HCT116 (cell line): Measurements from ENCODE around the gene DPYSL4. TPM values are rescaled to one million over a fixed set of nuclear protein-coding genes. Genes with fewer than 3 reads are reported as not detected.

Source experiments
- ATAC-seq: fragments of 200-7000 bp; cut with Tn5 transposase; 2 replicates; pipeline ENCODE4 v1.9.1; 2020; ENCODE audit warnings: mild to moderate bottlenecking, moderate library complexity
- BruUV-seq: library from RNA; stranded (reverse); fragments of 400-500 nt; replicated peaks from 2 replicates; lab custom pipeline; 2021; lab: Mats Ljungman, UMichigan
- CTCF ChIA-PET: fragments of 300-600 bp; sonication (Branson Sonifier 250); formaldehyde crosslinking; loops from one replicate; lab custom pipeline; 2021; ENCODE audit warnings: antibody characterized with exemption; lab: Charles Lee
- POLR2A ChIA-PET: fragments of 300-600, 350-600 bp; sonication (Branson Sonifier 250); formaldehyde crosslinking; loops from one replicate; lab custom pipeline; 2021; ENCODE audit warnings: antibody characterized with exemption; lab: Charles Lee
- RAD21 ChIA-PET, 2 experiments: fragments of 300-600 bp; sonication (Branson Sonifier 250); formaldehyde crosslinking; loops; one replicate each; lab custom pipeline; 2023; ENCODE audit warnings: low total read pairs in 2 of 2; ENCODE audit not compliant: uncharacterized antibody in 2 of 2, unreplicated experiment in 2 of 2, low non-redundant PET in 1 of 2; lab: Charles Lee
- DNase-seq: peaks from one replicate; pipeline ENCODE4 v3.0.0-alpha.2; 2010; ENCODE audit warnings: low read depth, low spot score
- H2AFZ ChIP-seq: fragments of 200-600 bp; shearing (Covaris generic), sonication (generic); 2 replicates; pipeline ENCODE4 v1.6.1; 2017; ENCODE audit warnings: low read depth, mixed run types, mixed read lengths, antibody characterized with exemption, low read length; ENCODE audit not compliant: poor library complexity, severe bottlenecking
- H3K27ac ChIP-seq: 2 replicates; pipeline ENCODE4 v1.5.1; 2012; ENCODE audit warnings: low read depth, low read length
- H3K27me3 ChIP-seq: fragments of 200-600 bp; sonication (generic); 2 replicates; pipeline ENCODE4 v1.6.1; 2016; ENCODE audit warnings: mixed run types, low read length, mixed read lengths; ENCODE audit not compliant: insufficient read depth
- H3K36me3 ChIP-seq, 2 experiments: fragments of 200-500 bp in 1 of 2; fragments of 200-600 bp in 1 of 2; sonication (Bioruptor generic) in 1 of 2; sonication (generic) in 1 of 2; 2 replicates each; pipeline versions ENCODE4 v1.5.1 to v1.6.1; 2014 to 2016; ENCODE audit warnings: low read length in 2 of 2, inconsistent platforms in 1 of 2, mixed read lengths in 1 of 2, mixed run types in 1 of 2; ENCODE audit not compliant: insufficient read depth in 2 of 2, control insufficient read depth in 1 of 2
- H3K4me1 ChIP-seq, 2 experiments: fragments of 200-600 bp in 1 of 2; sonication (generic) in 1 of 2; 2 replicates each; pipeline versions ENCODE4 v1.5.1 to v1.6.1; 2012 to 2017; ENCODE audit warnings: low read length in 2 of 2, inconsistent platforms in 1 of 2, mild to moderate bottlenecking in 1 of 2, mixed read lengths in 1 of 2, mixed run types in 1 of 2, moderate library complexity in 1 of 2; ENCODE audit not compliant: insufficient read depth in 2 of 2, control insufficient read depth in 1 of 2
- H3K4me2 ChIP-seq: fragments of 200-600 bp; sonication (generic); 2 replicates; pipeline ENCODE4 v1.6.1; 2017; ENCODE audit warnings: mixed run types, low read length, mixed read lengths
- H3K4me3 ChIP-seq, 2 experiments: fragments of 200-600 bp in 1 of 2; sonication (generic) in 1 of 2; replicated peaks in 1 of 2; 2 replicates each; pipeline ENCODE4 v1.5.1; 2011 to 2016; ENCODE audit warnings: low read length in 2 of 2, control low read depth in 1 of 2, low read depth in 1 of 2, mild to moderate bottlenecking in 1 of 2, mixed read lengths in 1 of 2, mixed run types in 1 of 2
- H3K79me2 ChIP-seq: fragments of 200-600 bp; sonication (generic); 2 replicates; pipeline ENCODE4 v1.6.1; 2017; ENCODE audit warnings: mild to moderate bottlenecking, mixed run types, low read length, moderate library complexity, mixed read lengths; ENCODE audit not compliant: insufficient read depth
- H3K9ac ChIP-seq: fragments of 200-600 bp; sonication (generic); 2 replicates; pipeline ENCODE4 v1.6.1; 2016; ENCODE audit warnings: low read length, mixed read lengths
- H3K9me2 ChIP-seq: fragments of 200-600 bp; sonication (generic), shearing (Covaris generic); 2 replicates; pipeline ENCODE4 v1.6.1; 2017; ENCODE audit warnings: mixed run types, mild to moderate bottlenecking, moderate library complexity; ENCODE audit not compliant: insufficient read depth
- H3K9me3 ChIP-seq, 2 experiments: fragments of 200-500 bp in 1 of 2; fragments of 200-600 bp in 1 of 2; sonication (Bioruptor generic) in 1 of 2; sonication (generic) in 1 of 2; 2 replicates each; pipeline ENCODE4 v1.6.1; 2014 to 2017; ENCODE audit warnings: low read length in 2 of 2, mixed read lengths in 2 of 2, inconsistent platforms in 1 of 2, low read depth in 1 of 2, mild to moderate bottlenecking in 1 of 2, mixed run types in 1 of 2, moderate library complexity in 1 of 2; ENCODE audit not compliant: control insufficient read depth in 1 of 2, insufficient read depth in 1 of 2
- H4K20me1 ChIP-seq: fragments of 200-600 bp; sonication (generic), shearing (Covaris generic); 2 replicates; pipeline ENCODE4 v1.6.1; 2017; ENCODE audit warnings: mixed run types, mild to moderate bottlenecking, moderate library complexity; ENCODE audit not compliant: insufficient read depth
- CEBPB ChIP-seq: IDR thresholded peaks from 2 replicates; pipeline ENCODE4 v1.6.1; 2012; ENCODE audit warnings: low read depth
- ELF1 ChIP-seq: IDR thresholded peaks from 2 replicates; pipeline ENCODE4 v1.6.1; 2012; ENCODE audit warnings: low read depth, borderline replicate concordance
- EZH2 ChIP-seq: fragments of 200-600 bp; sonication (generic); IDR thresholded peaks from 2 replicates; pipeline ENCODE4 v1.6.1; 2017; ENCODE audit warnings: antibody characterized with exemption, mixed run types
- EZH2phosphoT487 ChIP-seq: fragments of 200-600 bp; IDR thresholded peaks from 2 replicates; pipeline ENCODE4 v1.6.1; 2018; ENCODE audit warnings: antibody characterized with exemption, borderline replicate concordance
- FOSL1 ChIP-seq: IDR thresholded peaks from 2 replicates; pipeline ENCODE4 v1.6.1; 2012; ENCODE audit warnings: low read depth
- JUND ChIP-seq: IDR thresholded peaks from 2 replicates; pipeline ENCODE4 v1.6.1; 2012
- POLR2AphosphoS5 ChIP-seq: IDR thresholded peaks from 2 replicates; pipeline ENCODE4 v1.6.1; 2011; ENCODE audit warnings: mild to moderate bottlenecking, low read depth, low read length, moderate library complexity
- RAD21 ChIP-seq: IDR thresholded peaks from 2 replicates; pipeline ENCODE4 v1.6.1; 2012; ENCODE audit warnings: low read depth, mild to moderate bottlenecking
- REST ChIP-seq: IDR thresholded peaks from 2 replicates; pipeline ENCODE4 v1.6.1; 2012; ENCODE audit warnings: low read depth
- SIN3A ChIP-seq: IDR thresholded peaks from 2 replicates; pipeline ENCODE4 v1.6.1; 2012; ENCODE audit warnings: low read depth
- SP1 ChIP-seq: IDR thresholded peaks from 2 replicates; pipeline ENCODE4 v1.6.1; 2012; ENCODE audit warnings: low read depth
- TCF7L2 ChIP-seq: IDR thresholded peaks from 2 replicates; pipeline ENCODE4 v1.7.0; 2011; ENCODE audit warnings: borderline replicate concordance, inconsistent platforms; ENCODE audit not compliant: insufficient read depth, insufficient read length; ENCODE audit errors: extremely low read depth
- ZFX ChIP-seq: fragments of 450-650 bp; IDR thresholded peaks from 2 replicates; pipeline ENCODE4 v1.6.1; 2017
- ZNF274 ChIP-seq: fragments of 200-500 bp; sonication (Bioruptor generic); IDR thresholded peaks from 2 replicates; pipeline ENCODE4 v1.6.1; 2014; ENCODE audit warnings: mild to moderate bottlenecking, low read depth, low read length, inconsistent platforms
- intact Hi-C: fragments of 100-400 bp; cut with micrococcal nuclease; formaldehyde crosslinking; loops from 2 replicates; pipeline ENCODE4 v1.10.0; 2022
- total RNA-seq: library from RNA; stranded (reverse); gene quantifications from one replicate; pipeline ENCODE4 v1.2.1, GENCODE V29; 2021; ENCODE audit not compliant: unreplicated experiment
- TF ChIP-seq, protein P1 (sequence below), 3 experiments: fragments of 200-600 bp in 1 of 3; sonication (generic) in 1 of 3; IDR thresholded peaks in 2 of 3; conservative IDR thresholded peaks in 1 of 3; 2 replicates each; pipeline ENCODE4 v1.5.1; 2012 to 2017; ENCODE audit warnings: low read depth in 2 of 3, low read length in 2 of 3, antibody characterized with exemption in 1 of 3, borderline replicate concordance in 1 of 3, control low read depth in 1 of 3, mild to moderate bottlenecking in 1 of 3, mixed read lengths in 1 of 3, mixed run types in 1 of 3, moderate library complexity in 1 of 3; ENCODE audit not compliant: insufficient read depth in 1 of 3

The DPYSL4 gene
- total RNA-seq, 1 experiment from 2014 or later, result 5.4 TPM

DNA sequence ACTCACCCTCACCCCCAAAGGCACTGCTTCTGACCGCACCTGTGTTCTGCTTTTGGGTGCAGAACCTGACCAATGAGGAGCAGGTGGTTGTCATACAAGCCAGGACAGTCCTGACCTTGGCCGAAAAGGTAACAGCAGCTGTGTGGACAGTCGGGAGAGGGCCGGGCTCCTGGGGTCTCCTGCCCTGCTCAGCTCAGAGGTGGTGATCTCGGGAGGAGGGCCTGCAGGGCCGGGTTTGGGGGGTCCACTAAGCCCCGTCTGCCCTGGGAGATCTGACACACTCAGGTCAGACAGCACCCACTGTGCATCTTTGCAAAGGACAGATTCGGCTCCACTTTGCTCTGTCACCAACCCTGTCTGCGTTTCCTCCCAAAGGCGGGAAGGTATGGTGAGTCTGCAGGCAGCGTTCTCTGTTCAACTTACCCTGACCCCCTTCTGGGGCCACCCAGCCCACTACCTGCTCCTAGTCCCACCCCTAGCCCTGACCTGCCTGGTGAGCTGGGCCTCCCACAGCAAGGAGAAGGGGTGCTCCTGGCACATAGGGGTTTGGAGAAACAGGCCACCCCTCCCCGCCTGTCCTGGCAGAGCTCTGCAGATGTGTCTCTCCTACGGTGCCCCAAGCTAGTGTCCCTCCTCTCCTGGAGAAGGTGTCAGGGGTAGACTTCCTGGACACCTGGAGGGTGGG, 33.7 kb upstream of the DPYSL4 start (continued):
- TF ChIP-seq, protein P1, sequence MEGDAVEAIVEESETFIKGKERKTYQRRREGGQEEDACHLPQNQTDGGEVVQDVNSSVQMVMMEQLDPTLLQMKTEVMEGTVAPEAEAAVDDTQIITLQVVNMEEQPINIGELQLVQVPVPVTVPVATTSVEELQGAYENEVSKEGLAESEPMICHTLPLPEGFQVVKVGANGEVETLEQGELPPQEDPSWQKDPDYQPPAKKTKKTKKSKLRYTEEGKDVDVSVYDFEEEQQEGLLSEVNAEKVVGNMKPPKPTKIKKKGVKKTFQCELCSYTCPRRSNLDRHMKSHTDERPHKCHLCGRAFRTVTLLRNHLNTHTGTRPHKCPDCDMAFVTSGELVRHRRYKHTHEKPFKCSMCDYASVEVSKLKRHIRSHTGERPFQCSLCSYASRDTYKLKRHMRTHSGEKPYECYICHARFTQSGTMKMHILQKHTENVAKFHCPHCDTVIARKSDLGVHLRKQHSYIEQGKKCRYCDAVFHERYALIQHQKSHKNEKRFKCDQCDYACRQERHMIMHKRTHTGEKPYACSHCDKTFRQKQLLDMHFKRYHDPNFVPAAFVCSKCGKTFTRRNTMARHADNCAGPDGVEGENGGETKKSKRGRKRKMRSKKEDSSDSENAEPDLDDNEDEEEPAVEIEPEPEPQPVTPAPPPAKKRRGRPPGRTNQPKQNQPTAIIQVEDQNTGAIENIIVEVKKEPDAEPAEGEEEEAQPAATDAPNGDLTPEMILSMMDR (IDR thresholded peaks at IDR 0.05 in 2 of 3, conservative IDR thresholded peaks at IDR 0.05 in 1 of 3; ENCODE audit: borderline replicate concordance in 1 of 3, insufficient read depth in 1 of 3, low read depth in 2 of 3, low read length in 2 of 3), result no peak
- no peak for TF ChIP-seq ELF1
- TF ChIP-seq SIN3A, result no peak
- TF ChIP-seq ZFX, result no peak
- no peak for TF ChIP-seq CEBPB
- TF ChIP-seq RAD21, result no peak
- TF ChIP-seq EZH2, result no peak
- no peak for TF ChIP-seq EZH2phosphoT487

GRCh38 chr10:132153616-132154217, 33.0 kb upstream of the DPYSL4 start:
- H3K9me3 ChIP-seq, result no peaks in the 10 kb centered on the region
- BruUV-seq, result no TSS peak
- H2AFZ ChIP-seq, result no peak overlapping the region
- H3K36me3 ChIP-seq, result no peaks in the 10 kb centered on the region
- TF ChIP-seq REST, result no peak
- no peak for TF ChIP-seq JUND
- TF ChIP-seq, protein P1 (IDR thresholded peaks at IDR 0.05 in 2 of 3, conservative IDR thresholded peaks at IDR 0.05 in 1 of 3; ENCODE audit: borderline replicate concordance in 1 of 3, insufficient read depth in 1 of 3, low read depth in 2 of 3, low read length in 2 of 3), result no peak
- TF ChIP-seq SP1, result no peak
- no peak for TF ChIP-seq ELF1
- no peak for TF ChIP-seq TCF7L2
- no peak for TF ChIP-seq FOSL1
- no peak for TF ChIP-seq ZNF274
- TF ChIP-seq POLR2AphosphoS5, result no peak
- TF ChIP-seq, all 23 proteins: peak for 0
- ChIA-PET CTCF (no interaction called here), POLR2A (no interaction called here), RAD21 (no interaction called here)
- Histone ChIP-seq H3K9ac (no peak overlapping the region), H4K20me1 (no peaks in the 10 kb centered on the region), H3K4me3 (no peak overlapping the region), H3K4me1 (no peaks in the 10 kb centered on the region), H3K79me2 (no peaks in the 10 kb centered on the region), H3K27me3 (no peaks in the 10 kb centered on the region), H3K4me2 (no peak overlapping the region), H3K9me2 (no peaks in the 10 kb centered on the region), H3K27ac (no peak overlapping the region)
- no peak for ATAC-seq
- DNase-seq, result no peak
- intact Hi-C loops, result no loop called here
